DOHH2 (cell line): Measurements from ENCODE around the gene TAX1BP3.

Experiments
- H3F3A ChIP-seq: fragments of 200-600 bp; sonication (generic), shearing (Covaris generic); 2 replicates; pipeline ENCODE4 v1.6.0; 2016; ENCODE audit warnings: antibody characterized with exemption, mild to moderate bottlenecking; ENCODE audit not compliant: control insufficient read depth, insufficient read depth
- H3K27ac ChIP-seq: fragments of 200-600 bp; sonication (generic); 2 replicates; pipeline ENCODE4 v1.5.1; 2014; ENCODE audit warnings: low read depth, mild to moderate bottlenecking, low read length, moderate library complexity
- H3K27me3 ChIP-seq: fragments of 200-600 bp; sonication (generic); 2 replicates; pipeline ENCODE4 v1.6.1; 2014; ENCODE audit warnings: mild to moderate bottlenecking, low read length, mixed read lengths; ENCODE audit not compliant: control insufficient read depth
- H3K36me3 ChIP-seq: fragments of 200-600 bp; sonication (generic); 2 replicates; pipeline ENCODE4 v1.6.1; 2014; ENCODE audit warnings: mild to moderate bottlenecking, low read length, moderate library complexity, mixed read lengths; ENCODE audit not compliant: control insufficient read depth
- H3K4me1 ChIP-seq: fragments of 200-600 bp; sonication (generic); 2 replicates; pipeline ENCODE4 v1.6.1; 2014; ENCODE audit warnings: mild to moderate bottlenecking, low read length, mixed read lengths; ENCODE audit not compliant: control insufficient read depth
- H3K4me2 ChIP-seq: fragments of 200-600 bp; sonication (generic); 2 replicates; pipeline ENCODE4 v1.6.0; 2014; ENCODE audit warnings: mild to moderate bottlenecking, low read length, moderate library complexity
- H3K4me3 ChIP-seq: fragments of 200-600 bp; sonication (generic); 2 replicates; pipeline ENCODE4 v1.5.1; 2014; ENCODE audit warnings: mild to moderate bottlenecking, low read length, mixed read lengths
- H3K79me2 ChIP-seq: fragments of 200-600 bp; sonication (generic); 2 replicates; pipeline ENCODE4 v1.6.1; 2014; ENCODE audit warnings: mild to moderate bottlenecking, low read length, mixed read lengths; ENCODE audit not compliant: control insufficient read depth
- H3K9me2 ChIP-seq: fragments of 200-600 bp; sonication (generic); replicated peaks from 2 replicates; pipeline ENCODE4 v1.6.1; 2014; ENCODE audit warnings: mild to moderate bottlenecking, low read length, mixed read lengths; ENCODE audit not compliant: control insufficient read depth
- H3K9me3 ChIP-seq: fragments of 200-600 bp; sonication (generic); 2 replicates; pipeline ENCODE4 v1.6.1; 2014; ENCODE audit warnings: antibody characterized with exemption, low read length, mixed read lengths; ENCODE audit not compliant: control insufficient read depth, insufficient read depth
- H4K20me1 ChIP-seq: fragments of 200-600 bp; sonication (generic); 2 replicates; pipeline ENCODE4 v1.6.0; 2014; ENCODE audit warnings: low read depth, mild to moderate bottlenecking, antibody characterized with exemption, low read length, moderate library complexity; ENCODE audit not compliant: control insufficient read depth, insufficient read depth
- EZH2phosphoT487 ChIP-seq: fragments of 200-600 bp; sonication (generic); IDR thresholded peaks from 2 replicates; pipeline ENCODE4 v1.6.1; 2017; ENCODE audit warnings: borderline replicate concordance, mild to moderate bottlenecking, antibody characterized with exemption, low read length, moderate library complexity, mixed read lengths
- TF ChIP-seq, protein P1 (sequence below): fragments of 200-600 bp; sonication (generic); IDR thresholded peaks from one replicate; pipeline ENCODE4 v1.5.1; 2014; ENCODE audit warnings: antibody characterized with exemption, mild to moderate bottlenecking, low read depth, low read length; ENCODE audit not compliant: poor library complexity, severe bottlenecking

The TAX1BP3 gene

DNA sequence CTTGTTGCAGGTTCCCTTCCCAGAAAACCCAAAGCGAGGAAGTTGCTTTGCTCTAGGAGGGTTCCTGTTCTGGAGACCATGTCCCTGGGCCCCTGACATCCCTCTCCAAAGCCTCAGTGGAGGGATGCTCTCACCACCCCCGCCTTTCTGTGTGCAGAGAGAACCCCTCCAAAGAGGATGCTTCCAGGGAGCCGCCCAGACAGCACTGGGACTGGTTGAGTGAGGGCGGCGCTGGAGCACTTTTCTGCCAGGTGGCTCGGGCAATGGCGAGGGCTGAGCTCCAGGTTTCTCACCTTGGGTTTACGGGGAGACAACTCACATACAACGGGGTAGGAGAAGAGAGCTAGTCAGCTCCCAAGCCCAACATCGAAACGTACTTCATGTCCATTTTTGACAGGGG lies 7.5 kb upstream of the TAX1BP3 start:
- Histone ChIP-seq H3K9me3 (no peaks in the 10 kb centered on the region), H3K36me3 (peaks cover 54% of the 10 kb centered on the region), H3K27ac (no peak overlapping the region), H3K4me3 (no peak overlapping the region), H3K9me2 (no peaks in the 10 kb centered on the region), H3K4me2 (no peak overlapping the region), H3K4me1 (no peaks in the 10 kb centered on the region), H3K79me2 (peaks cover 15% of the 10 kb centered on the region), H4K20me1 (no peaks in the 10 kb centered on the region), H3K27me3 (no peaks in the 10 kb centered on the region), H3F3A (peaks cover 16% of the 10 kb centered on the region)
- TF ChIP-seq, protein P1, sequence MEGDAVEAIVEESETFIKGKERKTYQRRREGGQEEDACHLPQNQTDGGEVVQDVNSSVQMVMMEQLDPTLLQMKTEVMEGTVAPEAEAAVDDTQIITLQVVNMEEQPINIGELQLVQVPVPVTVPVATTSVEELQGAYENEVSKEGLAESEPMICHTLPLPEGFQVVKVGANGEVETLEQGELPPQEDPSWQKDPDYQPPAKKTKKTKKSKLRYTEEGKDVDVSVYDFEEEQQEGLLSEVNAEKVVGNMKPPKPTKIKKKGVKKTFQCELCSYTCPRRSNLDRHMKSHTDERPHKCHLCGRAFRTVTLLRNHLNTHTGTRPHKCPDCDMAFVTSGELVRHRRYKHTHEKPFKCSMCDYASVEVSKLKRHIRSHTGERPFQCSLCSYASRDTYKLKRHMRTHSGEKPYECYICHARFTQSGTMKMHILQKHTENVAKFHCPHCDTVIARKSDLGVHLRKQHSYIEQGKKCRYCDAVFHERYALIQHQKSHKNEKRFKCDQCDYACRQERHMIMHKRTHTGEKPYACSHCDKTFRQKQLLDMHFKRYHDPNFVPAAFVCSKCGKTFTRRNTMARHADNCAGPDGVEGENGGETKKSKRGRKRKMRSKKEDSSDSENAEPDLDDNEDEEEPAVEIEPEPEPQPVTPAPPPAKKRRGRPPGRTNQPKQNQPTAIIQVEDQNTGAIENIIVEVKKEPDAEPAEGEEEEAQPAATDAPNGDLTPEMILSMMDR, result no peak
- no peak for TF ChIP-seq EZH2phosphoT487

DNA sequence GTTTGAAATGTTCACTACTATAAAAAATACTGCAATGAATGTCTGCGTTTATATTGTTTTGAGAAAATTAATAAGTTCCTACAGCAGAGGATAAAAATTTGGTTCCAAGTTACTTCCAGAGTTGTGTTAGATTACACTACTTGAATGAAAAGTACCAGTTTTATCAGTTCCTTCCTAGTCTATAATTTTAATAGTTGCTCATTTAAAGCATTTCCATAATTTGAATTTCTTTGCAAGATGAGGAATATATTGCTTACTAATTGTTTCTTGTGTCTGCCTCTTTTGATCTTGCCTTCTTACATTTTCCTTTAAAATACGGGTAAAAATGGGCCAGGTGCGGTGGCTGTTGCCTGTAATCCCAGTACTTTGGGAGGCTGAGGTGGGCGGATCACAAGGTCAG lies 4.2 kb upstream of the TAX1BP3 start:
- Histone ChIP-seq H3K4me1 (peaks cover 15% of the 10 kb centered on the region), H3K27me3 (no peaks in the 10 kb centered on the region), H3K36me3 (peaks cover 51% of the 10 kb centered on the region), H3F3A (peaks cover 16% of the 10 kb centered on the region), H3K9me3 (no peaks in the 10 kb centered on the region), H4K20me1 (peaks cover 4% of the 10 kb centered on the region; the same call in 1 of the 2 replicates), H3K9me2 (no peaks in the 10 kb centered on the region), H3K4me3 (no peak overlapping the region), H3K4me2 (no peak overlapping the region), H3K79me2 (peaks cover 42% of the 10 kb centered on the region), H3K27ac (no peak overlapping the region)
- TF ChIP-seq EZH2phosphoT487, result no peak
- TF ChIP-seq, protein P1, result no peak

DNA sequence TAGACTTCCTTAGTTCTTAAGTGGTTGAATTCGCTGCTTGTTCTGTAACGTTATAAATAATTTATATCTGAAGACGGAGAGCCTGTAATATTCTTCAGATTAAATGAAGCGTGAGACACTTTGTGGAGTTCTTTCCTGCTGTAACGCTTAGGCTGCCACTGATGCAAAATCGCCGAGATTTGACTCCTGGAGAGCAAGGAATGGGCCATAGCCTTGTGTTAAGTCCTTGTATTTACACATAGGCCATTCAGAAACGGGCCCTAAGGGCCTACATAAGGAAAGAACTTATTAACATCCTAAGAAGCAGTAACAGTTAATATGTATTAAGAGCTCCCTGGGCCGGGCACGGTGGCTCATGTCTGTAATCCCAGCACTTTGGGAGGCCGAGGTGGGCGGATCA lies 1.2 kb upstream of the TAX1BP3 start:
- Histone ChIP-seq H3F3A (peaks cover 16% of the 10 kb centered on the region), H4K20me1 (peaks cover 4% of the 10 kb centered on the region; the same call in 1 of the 2 replicates), H3K36me3 (peaks cover 37% of the 10 kb centered on the region), H3K27me3 (no peaks in the 10 kb centered on the region), H3K4me3 (peak overlapping the region; percentile 94), H3K9me2 (no peaks in the 10 kb centered on the region), H3K4me2 (peak overlapping the region; percentile 84), H3K27ac (peak overlapping the region; percentile 33; the same call in 1 of the 2 replicates), H3K9me3 (no peaks in the 10 kb centered on the region), H3K79me2 (peaks cover 45% of the 10 kb centered on the region), H3K4me1 (peaks cover 19% of the 10 kb centered on the region)
- TF ChIP-seq, protein P1, result no peak
- TF ChIP-seq EZH2phosphoT487, result no peak

DNA sequence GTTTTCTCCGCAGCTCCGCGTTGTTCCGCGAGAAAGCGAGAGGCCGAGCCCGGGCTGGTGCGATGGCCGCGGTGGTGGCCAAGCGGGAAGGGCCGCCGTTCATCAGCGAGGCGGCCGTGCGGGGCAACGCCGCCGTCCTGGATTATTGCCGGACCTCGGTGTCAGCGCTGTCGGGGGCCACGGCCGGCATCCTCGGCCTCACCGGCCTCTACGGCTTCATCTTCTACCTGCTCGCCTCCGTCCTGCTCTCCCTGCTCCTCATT lies 638 bp upstream of the TAX1BP3 start:
- Histone ChIP-seq H3K4me2 (peak overlapping the region; percentile 84), H3K36me3 (peaks cover 37% of the 10 kb centered on the region), H3K27ac (peak overlapping the region; percentile 33), H3K79me2 (peaks cover 45% of the 10 kb centered on the region), H3K4me3 (peak overlapping the region; percentile 94), H3F3A (peaks cover 16% of the 10 kb centered on the region), H3K4me1 (peaks cover 19% of the 10 kb centered on the region), H3K9me2 (no peaks in the 10 kb centered on the region), H4K20me1 (peaks cover 4% of the 10 kb centered on the region; the same call in 1 of the 2 replicates), H3K9me3 (no peaks in the 10 kb centered on the region), H3K27me3 (no peaks in the 10 kb centered on the region)
- TF ChIP-seq, protein P1, result no peak
- no peak for TF ChIP-seq EZH2phosphoT487
